HepG2 (cell line): ENCODE results near the gene C14orf132. TPM values are rescaled to one million over a fixed set of nuclear protein-coding genes. Genes with fewer than 3 reads are reported as not detected.

Experiments used
- ATAC-seq: fragments of 200-7000 bp; cut with Tn5 transposase; 3 replicates; pipeline ENCODE4 v1.9.1; 2020; ENCODE audit warnings: mild to moderate bottlenecking, moderate library complexity
- BruUV-seq: library from RNA; stranded (reverse); fragments of 400-500 nt; replicated peaks from 2 replicates; lab custom pipeline; 2021; lab: Mats Ljungman, UMichigan
- CTCF ChIA-PET: fragments of 300-600 bp; formaldehyde crosslinking; extraction: SDS; loops from one replicate; lab custom pipeline; 2021; ENCODE audit warnings: low total read pairs, inconsistent platforms, low intra/inter-chr PET ratio; lab: Yijun Ruan, JAX
- POLR2A ChIA-PET: fragments of 350-600 bp; sonication (Branson Sonifier 250); formaldehyde crosslinking; loops from one replicate; lab custom pipeline; 2020; ENCODE audit warnings: antibody characterized with exemption, inconsistent platforms; lab: Yijun Ruan, JAX
- DNase-seq: peaks from one replicate; pipeline ENCODE4 v3.0.0-alpha.2; 2015; ENCODE audit warnings: low spot score
- FAIRE-seq: peaks from 3 replicates; lab custom pipeline; 2011; peaks lifted over from hg19 to GRCh38; lab: Jason Lieb, UNC
- H2AFZ ChIP-seq: one replicate; pipeline ENCODE4 v1.6.1; 2011; ENCODE audit warnings: low read length, inconsistent platforms
- H3K27ac ChIP-seq: fragments of 300-600 bp; 3 replicates; pipeline ENCODE4 v1.8.0; 2011; ENCODE audit warnings: mixed run types, mild to moderate bottlenecking, mixed read lengths, low read length, inconsistent platforms; ENCODE audit not compliant: insufficient read depth; ENCODE audit errors: extremely low read length
- H3K27me3 ChIP-seq, 2 experiments: fragments of 200-600 bp in 1 of 2; 2 replicates in 1 of 2; 3 replicates in 1 of 2; pipeline versions ENCODE4 v1.6.0 to v1.8.0; 2011; ENCODE audit warnings: low read length in 2 of 2, mild to moderate bottlenecking in 2 of 2, moderate library complexity in 2 of 2, inconsistent platforms in 1 of 2; ENCODE audit not compliant: insufficient read depth in 2 of 2, control insufficient read depth in 1 of 2
- H3K36me3 ChIP-seq, 2 experiments: fragments of 200-600 bp in 1 of 2; replicated peaks in 1 of 2; 2 replicates in 1 of 2; 3 replicates in 1 of 2; pipeline versions ENCODE4 v1.5.1 to v1.8.0; 2011; ENCODE audit warnings: low read length in 2 of 2, inconsistent platforms in 1 of 2; ENCODE audit not compliant: insufficient read depth in 2 of 2, control insufficient read depth in 1 of 2
- H3K4me1 ChIP-seq: 2 replicates; pipeline ENCODE4 v1.5.1; 2012; ENCODE audit warnings: low read length, inconsistent platforms; ENCODE audit not compliant: insufficient read depth
- H3K4me2 ChIP-seq: 2 replicates; pipeline ENCODE4 v1.6.0; 2011; ENCODE audit warnings: low read depth, low read length, inconsistent platforms
- H3K4me3 ChIP-seq, 3 experiments: fragments of 200-600 bp in 1 of 3; sonication (generic), shearing (Covaris generic) in 1 of 3; replicated peaks in 1 of 3; 2 replicates each; pipeline ENCODE4 v1.5.1; 2011 to 2016; ENCODE audit warnings: low read length in 3 of 3, inconsistent platforms in 2 of 3, low read depth in 2 of 3, mild to moderate bottlenecking in 2 of 3, control low read depth in 1 of 3, mixed read lengths in 1 of 3; ENCODE audit not compliant: insufficient read depth in 1 of 3
- H3K79me2 ChIP-seq: one replicate; pipeline ENCODE4 v1.6.1; 2011; ENCODE audit warnings: low read length, inconsistent platforms; ENCODE audit not compliant: insufficient read depth
- H3K9ac ChIP-seq: 2 replicates; pipeline ENCODE4 v1.6.0; 2011; ENCODE audit warnings: mild to moderate bottlenecking, low read depth, low read length, inconsistent platforms; ENCODE audit not compliant: insufficient read depth
- H3K9me3 ChIP-seq: 2 replicates; pipeline ENCODE4 v1.5.1; 2012; ENCODE audit warnings: mild to moderate bottlenecking, low read length
- H4K20me1 ChIP-seq: 2 replicates; pipeline ENCODE4 v1.6.0; 2011; ENCODE audit warnings: inconsistent platforms, mild to moderate bottlenecking, low read length, moderate library complexity; ENCODE audit not compliant: insufficient read depth
- CBX5 ChIP-seq: sonication (generic); formaldehyde crosslinking; IDR thresholded peaks from 2 replicates; pipeline ENCODE4 v1.4.0; 2020; ENCODE audit warnings: missing genetic modification reagents, borderline replicate concordance
- CSRNP1 ChIP-seq: sonication (generic); formaldehyde crosslinking; IDR thresholded peaks from 2 replicates; pipeline ENCODE4 v1.8.1; 2023; ENCODE audit warnings: mild to moderate bottlenecking, missing genetic modification reagents
- KLF6 ChIP-seq: IDR thresholded peaks from 2 replicates; pipeline ENCODE4 v1.8.0; 2016; ENCODE audit warnings: missing biosample characterization, missing genetic modification reagents
- RFX1 ChIP-seq: fragments of 450-650 bp; IDR thresholded peaks from 2 replicates; pipeline ENCODE4 v1.6.1; 2017
- SAFB2 ChIP-seq: sonication (generic); formaldehyde crosslinking; IDR thresholded peaks from 2 replicates; pipeline ENCODE4 v1.5.1; 2020; ENCODE audit warnings: missing genetic modification reagents, low read depth, mild to moderate bottlenecking, borderline replicate concordance
- SAP130 ChIP-seq: IDR thresholded peaks from 2 replicates; pipeline ENCODE4 v1.6.1; 2016; ENCODE audit warnings: low read depth
- ZBED4 ChIP-seq: sonication (generic); formaldehyde crosslinking; IDR thresholded peaks from 2 replicates; pipeline ENCODE4 v1.4.0; 2020; ENCODE audit warnings: missing genetic modification reagents, borderline replicate concordance
- ZKSCAN5 ChIP-seq: sonication (generic); formaldehyde crosslinking; IDR thresholded peaks from 2 replicates; pipeline ENCODE4 v1.5.1; 2020; ENCODE audit warnings: mild to moderate bottlenecking, missing genetic modification reagents
- ZNF326 ChIP-seq: sonication (generic); formaldehyde crosslinking; IDR thresholded peaks from 2 replicates; pipeline ENCODE4 v1.4.0; 2020; ENCODE audit warnings: missing genetic modification reagents, borderline replicate concordance
- ZNF468 ChIP-seq: sonication (generic); formaldehyde crosslinking; IDR thresholded peaks from 2 replicates; pipeline ENCODE4 v1.8.0; 2022; ENCODE audit warnings: mild to moderate bottlenecking, moderate library complexity, missing genetic modification reagents
- ZSCAN31 ChIP-seq: sonication (generic); formaldehyde crosslinking; IDR thresholded peaks from 2 replicates; pipeline ENCODE4 v1.5.0; 2020; ENCODE audit warnings: low read depth, mild to moderate bottlenecking, missing genetic modification reagents
- WGBS: methylation state at CpG from one replicate; pipeline ENCODE4 v1.1.6; 2017; ENCODE audit warnings: low lambda C conversion rate; 5-methylcytosine and 5-hydroxymethylcytosine counted together
- in situ Hi-C: cut with HindIII; loops from 2 replicates; pipeline ENCODE4 v1.10.0; 2017; ENCODE audit warnings: low pct_unique_long_range_greater_than_20kb; ENCODE audit not compliant: extremely low pct_ligation_motif_present
- intact Hi-C: fragments of 100-400 bp; cut with micrococcal nuclease; formaldehyde crosslinking; loops from one replicate; pipeline ENCODE4 v1.10.0; 2022; ENCODE audit not compliant: unreplicated experiment
- polyA plus RNA-seq, 8 experiments: library from polyadenylated mRNA; depleted of rRNA in 3 of 8; stranded (reverse) in 7 of 8; unstranded in 1 of 8; fragments of >200 nt; fragmentation: Illumina TruSeq in 4 of 8; extraction: Trizol in 4 of 8; gene quantifications; 2 replicates each; pipeline versions ENCODE4 v1.2.1 to v1.2.3, GENCODE V29; 2011 to 2016; ENCODE audit warnings: low read depth in 4 of 8, missing spikeins in 1 of 8, mixed read lengths in 1 of 8; ENCODE audit not compliant: insufficient read depth in 1 of 8
- total RNA-seq, 5 experiments: library from RNA; depleted of rRNA; stranded (reverse); fragments of >200 nt; fragmentation: Illumina TruSeq; extraction: Trizol; gene quantifications; 2 replicates each; pipeline ENCODE4 v1.2.3, GENCODE V29; 2016; ENCODE audit warnings: low read depth in 1 of 5
- TF ChIP-seq, protein P1 (sequence below): sonication (generic); formaldehyde crosslinking; IDR thresholded peaks from 2 replicates; pipeline ENCODE4 v1.4.0; 2020; ENCODE audit warnings: missing genetic modification reagents

Gene C14orf132
- total and polyA plus RNA-seq, 2 of the 13 experiments (the other 11 are each of a cell fraction or from before 2014, with no cell fraction given), result 0.13 to 0.15 TPM

DNA sequence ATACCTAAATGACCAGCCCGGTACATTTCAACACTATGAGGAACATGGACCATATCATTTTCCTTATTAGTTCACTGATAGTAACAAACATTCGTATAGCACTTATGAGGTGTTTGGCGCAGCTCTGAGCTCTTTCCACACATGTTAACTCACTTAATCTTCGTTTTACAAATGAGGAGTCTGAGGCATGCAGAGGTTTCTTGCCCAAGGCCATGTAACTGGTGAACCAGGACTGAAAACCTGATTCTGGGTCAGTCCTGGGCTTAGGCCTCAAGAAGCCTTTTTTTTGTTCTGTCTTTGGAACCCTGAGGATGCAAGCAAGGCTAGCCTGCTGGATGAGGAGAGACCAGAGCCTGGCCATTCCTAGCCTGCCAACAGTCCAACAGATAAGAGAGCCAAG, 55.0 kb downstream of the C14orf132 start:
- 54% methylated on average over 4 of the region's 4 CpGs for WGBS
- Histone ChIP-seq H2AFZ (no peak overlapping the region), H3K79me2 (no peaks in the 10 kb centered on the region), H3K4me1 (peaks cover 44% of the 10 kb centered on the region), H3K27ac (no peak overlapping the region), H3K27me3 (peaks cover 0 to 4% of the 10 kb centered on the region in 2 experiments; a peak in 2 of 5 replicates), H3K4me3 (no peak overlapping the region), H3K9me3 (no peaks in the 10 kb centered on the region), H3K4me2 (no peak overlapping the region), H3K9ac (no peak overlapping the region), H3K36me3 (no peaks in the 10 kb centered on the region), H4K20me1 (no peaks in the 10 kb centered on the region)
- in situ Hi-C loops, result no loop called here
- ChIA-PET CTCF (no interaction called here), POLR2A (no interaction called here)
- FAIRE-seq (no peak), DNase-seq (no peak), ATAC-seq (no peak)
- intact Hi-C loops, result no loop called here
- no TSS peak for BruUV-seq
- TF ChIP-seq, protein P1, sequence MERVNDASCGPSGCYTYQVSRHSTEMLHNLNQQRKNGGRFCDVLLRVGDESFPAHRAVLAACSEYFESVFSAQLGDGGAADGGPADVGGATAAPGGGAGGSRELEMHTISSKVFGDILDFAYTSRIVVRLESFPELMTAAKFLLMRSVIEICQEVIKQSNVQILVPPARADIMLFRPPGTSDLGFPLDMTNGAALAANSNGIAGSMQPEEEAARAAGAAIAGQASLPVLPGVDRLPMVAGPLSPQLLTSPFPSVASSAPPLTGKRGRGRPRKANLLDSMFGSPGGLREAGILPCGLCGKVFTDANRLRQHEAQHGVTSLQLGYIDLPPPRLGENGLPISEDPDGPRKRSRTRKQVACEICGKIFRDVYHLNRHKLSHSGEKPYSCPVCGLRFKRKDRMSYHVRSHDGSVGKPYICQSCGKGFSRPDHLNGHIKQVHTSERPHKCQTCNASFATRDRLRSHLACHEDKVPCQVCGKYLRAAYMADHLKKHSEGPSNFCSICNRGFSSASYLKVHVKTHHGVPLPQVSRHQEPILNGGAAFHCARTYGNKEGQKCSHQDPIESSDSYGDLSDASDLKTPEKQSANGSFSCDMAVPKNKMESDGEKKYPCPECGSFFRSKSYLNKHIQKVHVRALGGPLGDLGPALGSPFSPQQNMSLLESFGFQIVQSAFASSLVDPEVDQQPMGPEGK (CRISPR knock-in tag), result no peak
- TF ChIP-seq ZKSCAN5 (no peak), CSRNP1 (CRISPR knock-in tag) (no peak), RFX1 (no peak), ZNF326 (CRISPR knock-in tag) (no peak), KLF6 (CRISPR knock-in tag) (no peak), ZSCAN31 (CRISPR knock-in tag) (no peak), ZBED4 (CRISPR knock-in tag) (no peak), SAFB2 (no peak), CBX5 (CRISPR knock-in tag) (no peak), ZNF468 (CRISPR knock-in tag) (no peak), SAP130 (CRISPR knock-in tag) (no peak)
